Measurements from ENCODE around the gene EML2. TPM values are rescaled to one million over a fixed set of nuclear protein-coding genes. Genes with fewer than 3 reads are reported as not detected.
"Not testable (repeated sequence)": the region's sequence is repeated elsewhere in the genome, so short reads cannot be mapped to it uniquely, and the experiment has no call there.

EML2 gene
- total RNA-seq, 2 donors from 2014 or later: 96.2 to 106 TPM

GRCh38 chr19:45621389-45621788 is 17.8 kb downstream of the EML2 start:
- Histone ChIP-seq H3K4me3 (no peak overlapping the region), H3K9ac (ENCODE audit: low read depth in 2 of 2, low read length in 2 of 2) (no peak overlapping the region), H3K9me3 (no peaks in the 10 kb centered on the region), H3K27ac (no peak overlapping the region), H3K27me3 (no peaks in the 10 kb centered on the region), H3K4me1 (no peaks in the 10 kb centered on the region), H3K36me3 (peaks cover 11% of the 10 kb centered on the region)
- intact Hi-C loops (cut with DNase I): no loop called here
- TF ChIP-seq CTCF (IDR thresholded peaks at IDR 0.05): no peak
- no peak for DNase-seq

- no peak for TF ChIP-seq CTCF (IDR thresholded peaks at IDR 0.05)
- Histone ChIP-seq H3K27me3 (no peaks in the 10 kb centered on the region), H3K27ac (no peak overlapping the region), H3K9ac (ENCODE audit: low read depth in 2 of 2, low read length in 2 of 2) (peak overlapping the region in 1 of 2 donors; percentile 20), H3K4me1 (peaks cover 14% of the 10 kb centered on the region), H3K36me3 (peaks cover 11% of the 10 kb centered on the region), H3K4me3 (no peak overlapping the region), H3K9me3 (no peaks in the 10 kb centered on the region)
- DNase-seq: no peak
- intact Hi-C loops (cut with DNase I): no loop called here
Measured at GRCh38 chr19:45616704-45617017, 22.5 kb downstream of the EML2 start.

- Histone ChIP-seq H3K27me3 (no peaks in the 10 kb centered on the region), H3K9ac (ENCODE audit: low read depth in 2 of 2, low read length in 2 of 2) (peak overlapping the region; percentile 20 to 67), H3K4me3 (no peak overlapping the region), H3K27ac (peak overlapping the region; percentile 90), H3K9me3 (no peaks in the 10 kb centered on the region), H3K36me3 (peaks cover 11% of the 10 kb centered on the region), H3K4me1 (peaks cover 14% of the 10 kb centered on the region)
- peak; percentile 96 for DNase-seq
- no peak for TF ChIP-seq CTCF (IDR thresholded peaks at IDR 0.05)
- intact Hi-C loops (cut with DNase I): no loop called here
Measured at GRCh38 chr19:45615795-45616703, 23.1 kb downstream of the EML2 start.

GRCh38 chr19:45615056-45615455 is 24.1 kb downstream of the EML2 start:
- intact Hi-C loops (cut with DNase I); H3K9me3 ChIP-seq; H3K27me3 ChIP-seq; DNase-seq; H3K4me3 ChIP-seq: not testable (repeated sequence)
- peak overlapping the region in 1 of 2 donors; percentile 76 for H3K9ac ChIP-seq (ENCODE audit: low read depth in 2 of 2, low read length in 2 of 2)
- peaks cover 15% of the 10 kb centered on the region for H3K36me3 ChIP-seq
- peak overlapping the region; percentile 90 for H3K27ac ChIP-seq
- peaks cover 14% of the 10 kb centered on the region for H3K4me1 ChIP-seq

- peaks cover 7% of the 10 kb centered on the region for H3K36me3 ChIP-seq
- no peaks in the 10 kb centered on the region for H3K27me3 ChIP-seq
- no peaks in the 10 kb centered on the region for H3K9me3 ChIP-seq
- peak overlapping the region in 1 of 2 donors; percentile 76 for H3K9ac ChIP-seq (ENCODE audit: low read depth in 2 of 2, low read length in 2 of 2)
- peak overlapping the region; percentile 90 for H3K27ac ChIP-seq
- H3K4me1 ChIP-seq: peaks cover 14% of the 10 kb centered on the region
- H3K4me3 ChIP-seq: no peak overlapping the region
- peak; percentile 83 for DNase-seq
- TF ChIP-seq CTCF (IDR thresholded peaks at IDR 0.05): no peak
- intact Hi-C loops (cut with DNase I): no loop called here
Measured at GRCh38 chr19:45613926-45614725, 25.1 kb downstream of the EML2 start.

All from colonic mucosa (tissue), 4 donors.